WTC11 (cell line): ENCODE measurements around the gene OTOS. TPM values are rescaled to one million over a fixed set of nuclear protein-coding genes. Genes with fewer than 3 reads are reported as not detected.

Source experiments
- ATF3 ChIP-seq: sonication (generic); formaldehyde crosslinking; conservative IDR thresholded peaks from 2 replicates; pipeline ENCODE4 v1.8.1; 2022; ENCODE audit warnings: mild to moderate bottlenecking, missing genetic modification reagents
- CTCF ChIP-seq: fragments of 200-600 bp; IDR thresholded peaks from 2 replicates; pipeline ENCODE4 v1.8.0; 2022; ENCODE audit warnings: antibody characterized with exemption
- E2F4 ChIP-seq: sonication (generic); formaldehyde crosslinking; IDR thresholded peaks from 2 replicates; pipeline ENCODE4 v1.8.1; 2022; ENCODE audit warnings: low read depth, mild to moderate bottlenecking, moderate library complexity, missing genetic modification reagents, borderline replicate concordance
- ETV6 ChIP-seq: sonication (generic); formaldehyde crosslinking; IDR thresholded peaks from 2 replicates; pipeline ENCODE4 v1.8.1; 2022; ENCODE audit warnings: mild to moderate bottlenecking, missing genetic modification reagents
- GABPB1 ChIP-seq: sonication (generic); formaldehyde crosslinking; IDR thresholded peaks from 2 replicates; pipeline ENCODE4 v1.8.1; 2023; ENCODE audit warnings: mild to moderate bottlenecking, missing genetic modification reagents
- GTF2I ChIP-seq: fragments of 250-450 bp; sonication (Bioruptor Pico); conservative IDR thresholded peaks from 2 replicates; pipeline ENCODE4 v1.4.0; 2021; ENCODE audit warnings: mild to moderate bottlenecking
- HMGA2 ChIP-seq: fragments of 250-450 bp; sonication (Bioruptor Pico); IDR thresholded peaks from 2 replicates; pipeline ENCODE4 v1.4.0; 2021; ENCODE audit warnings: mild to moderate bottlenecking, moderate library complexity
- HMGXB4 ChIP-seq: sonication (generic); formaldehyde crosslinking; IDR thresholded peaks from 2 replicates; pipeline ENCODE4 v1.8.1; 2023; ENCODE audit warnings: mild to moderate bottlenecking, moderate library complexity, missing genetic modification reagents
- KAT7 ChIP-seq: sonication (generic); formaldehyde crosslinking; IDR thresholded peaks from 2 replicates; pipeline ENCODE4 v1.8.1; 2023; ENCODE audit warnings: missing genetic modification reagents, mild to moderate bottlenecking, borderline replicate concordance
- SMAD3 ChIP-seq: sonication (generic); formaldehyde crosslinking; IDR thresholded peaks from 2 replicates; pipeline ENCODE4 v1.8.0; 2022; ENCODE audit warnings: missing genetic modification reagents, mild to moderate bottlenecking, borderline replicate concordance
- STAT6 ChIP-seq: sonication (generic); formaldehyde crosslinking; conservative IDR thresholded peaks from 2 replicates; pipeline ENCODE4 v1.8.1; 2023; ENCODE audit warnings: mild to moderate bottlenecking, low read depth, missing genetic modification reagents, moderate library complexity
- TEAD4 ChIP-seq: sonication (generic); formaldehyde crosslinking; IDR thresholded peaks from 2 replicates; pipeline ENCODE4 v1.8.0; 2022; ENCODE audit warnings: mild to moderate bottlenecking, missing genetic modification reagents
- total RNA-seq: library from RNA; stranded (reverse); gene quantifications from 3 replicates; pipeline ENCODE4 v1.2.3, GENCODE V29; 2021
- TF ChIP-seq, protein P1 (sequence below): sonication (generic); formaldehyde crosslinking; IDR thresholded peaks from 2 replicates; pipeline ENCODE4 v1.8.1; 2023; ENCODE audit warnings: mild to moderate bottlenecking, missing genetic modification reagents, borderline replicate concordance
- TF ChIP-seq, protein P2 (sequence below): sonication (generic); formaldehyde crosslinking; IDR thresholded peaks from 2 replicates; pipeline ENCODE4 v1.8.1; 2023; ENCODE audit warnings: mild to moderate bottlenecking, missing genetic modification reagents, moderate library complexity
- TF ChIP-seq, protein P3 (sequence below): fragments of 250-450 bp; sonication (Bioruptor Pico); conservative IDR thresholded peaks from 2 replicates; pipeline ENCODE4 v1.9.0; 2021; ENCODE audit warnings: mild to moderate bottlenecking
- TF ChIP-seq, protein P4 (sequence below): sonication (generic); formaldehyde crosslinking; IDR thresholded peaks from 2 replicates; pipeline ENCODE4 v1.8.1; 2022; ENCODE audit warnings: mild to moderate bottlenecking, missing genetic modification reagents, moderate library complexity, borderline replicate concordance

The OTOS gene
- total RNA-seq, 1 experiment from 2014 or later: not detected

GRCh38 chr2:240146141-240146561 lies 5.7 kb upstream of the OTOS start (continued):
- TF ChIP-seq, protein P1, sequence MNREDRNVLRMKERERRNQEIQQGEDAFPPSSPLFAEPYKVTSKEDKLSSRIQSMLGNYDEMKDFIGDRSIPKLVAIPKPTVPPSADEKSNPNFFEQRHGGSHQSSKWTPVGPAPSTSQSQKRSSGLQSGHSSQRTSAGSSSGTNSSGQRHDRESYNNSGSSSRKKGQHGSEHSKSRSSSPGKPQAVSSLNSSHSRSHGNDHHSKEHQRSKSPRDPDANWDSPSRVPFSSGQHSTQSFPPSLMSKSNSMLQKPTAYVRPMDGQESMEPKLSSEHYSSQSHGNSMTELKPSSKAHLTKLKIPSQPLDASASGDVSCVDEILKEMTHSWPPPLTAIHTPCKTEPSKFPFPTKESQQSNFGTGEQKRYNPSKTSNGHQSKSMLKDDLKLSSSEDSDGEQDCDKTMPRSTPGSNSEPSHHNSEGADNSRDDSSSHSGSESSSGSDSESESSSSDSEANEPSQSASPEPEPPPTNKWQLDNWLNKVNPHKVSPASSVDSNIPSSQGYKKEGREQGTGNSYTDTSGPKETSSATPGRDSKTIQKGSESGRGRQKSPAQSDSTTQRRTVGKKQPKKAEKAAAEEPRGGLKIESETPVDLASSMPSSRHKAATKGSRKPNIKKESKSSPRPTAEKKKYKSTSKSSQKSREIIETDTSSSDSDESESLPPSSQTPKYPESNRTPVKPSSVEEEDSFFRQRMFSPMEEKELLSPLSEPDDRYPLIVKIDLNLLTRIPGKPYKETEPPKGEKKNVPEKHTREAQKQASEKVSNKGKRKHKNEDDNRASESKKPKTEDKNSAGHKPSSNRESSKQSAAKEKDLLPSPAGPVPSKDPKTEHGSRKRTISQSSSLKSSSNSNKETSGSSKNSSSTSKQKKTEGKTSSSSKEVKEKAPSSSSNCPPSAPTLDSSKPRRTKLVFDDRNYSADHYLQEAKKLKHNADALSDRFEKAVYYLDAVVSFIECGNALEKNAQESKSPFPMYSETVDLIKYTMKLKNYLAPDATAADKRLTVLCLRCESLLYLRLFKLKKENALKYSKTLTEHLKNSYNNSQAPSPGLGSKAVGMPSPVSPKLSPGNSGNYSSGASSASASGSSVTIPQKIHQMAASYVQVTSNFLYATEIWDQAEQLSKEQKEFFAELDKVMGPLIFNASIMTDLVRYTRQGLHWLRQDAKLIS (CRISPR knock-in tag): no peak
- no peak for TF ChIP-seq ATF3
- no peak for TF ChIP-seq GTF2I (CRISPR knock-in tag)
- TF ChIP-seq HMGXB4: no peak
- TF ChIP-seq, protein P2, sequence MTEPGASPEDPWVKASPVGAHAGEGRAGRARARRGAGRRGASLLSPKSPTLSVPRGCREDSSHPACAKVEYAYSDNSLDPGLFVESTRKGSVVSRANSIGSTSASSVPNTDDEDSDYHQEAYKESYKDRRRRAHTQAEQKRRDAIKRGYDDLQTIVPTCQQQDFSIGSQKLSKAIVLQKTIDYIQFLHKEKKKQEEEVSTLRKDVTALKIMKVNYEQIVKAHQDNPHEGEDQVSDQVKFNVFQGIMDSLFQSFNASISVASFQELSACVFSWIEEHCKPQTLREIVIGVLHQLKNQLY: no peak
- no peak for TF ChIP-seq SMAD3 (CRISPR knock-in tag)
- no peak for TF ChIP-seq STAT6 (CRISPR knock-in tag)
- no peak for TF ChIP-seq E2F4 (CRISPR knock-in tag)
- TF ChIP-seq TEAD4: no peak
- TF ChIP-seq, protein P3, sequence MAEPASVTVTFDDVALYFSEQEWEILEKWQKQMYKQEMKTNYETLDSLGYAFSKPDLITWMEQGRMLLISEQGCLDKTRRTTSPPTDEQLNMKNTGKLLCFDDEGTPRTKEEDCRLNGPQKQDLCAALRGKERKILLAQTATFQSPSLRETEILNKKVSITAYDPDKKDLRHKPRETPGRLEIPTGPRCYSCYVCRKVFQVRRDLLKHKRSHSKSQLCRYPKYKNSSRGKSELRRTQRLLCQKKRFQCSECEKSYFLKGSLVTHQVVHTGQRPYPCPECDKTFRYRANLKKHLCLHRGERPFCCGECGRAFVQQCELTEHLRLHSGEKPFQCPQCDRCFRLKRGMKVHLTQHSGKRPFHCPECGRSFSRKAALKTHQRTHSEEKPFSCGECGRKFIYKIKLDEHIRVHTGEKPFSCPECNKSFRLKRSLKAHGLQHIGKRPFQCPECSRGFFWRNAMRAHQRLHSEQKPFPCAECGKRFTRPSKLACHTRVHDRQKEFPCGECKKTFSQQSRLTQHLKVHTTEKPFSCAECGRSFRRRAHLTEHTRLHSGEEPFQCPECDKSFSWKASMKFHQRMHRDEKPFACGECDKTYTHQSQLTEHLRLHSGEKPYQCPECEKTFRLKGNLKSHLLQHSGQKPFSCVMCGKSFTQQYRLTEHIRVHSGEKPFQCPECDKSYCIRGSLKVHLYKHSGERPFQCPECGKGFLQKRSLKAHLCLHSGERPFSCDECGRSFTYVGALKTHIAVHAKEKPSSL (CRISPR knock-in tag): no peak
- TF ChIP-seq CTCF: no peak
- TF ChIP-seq ETV6 (CRISPR knock-in tag): no peak
- no peak for TF ChIP-seq HMGA2 (CRISPR knock-in tag)
- no peak for TF ChIP-seq KAT7 (CRISPR knock-in tag)
- TF ChIP-seq, protein P4, sequence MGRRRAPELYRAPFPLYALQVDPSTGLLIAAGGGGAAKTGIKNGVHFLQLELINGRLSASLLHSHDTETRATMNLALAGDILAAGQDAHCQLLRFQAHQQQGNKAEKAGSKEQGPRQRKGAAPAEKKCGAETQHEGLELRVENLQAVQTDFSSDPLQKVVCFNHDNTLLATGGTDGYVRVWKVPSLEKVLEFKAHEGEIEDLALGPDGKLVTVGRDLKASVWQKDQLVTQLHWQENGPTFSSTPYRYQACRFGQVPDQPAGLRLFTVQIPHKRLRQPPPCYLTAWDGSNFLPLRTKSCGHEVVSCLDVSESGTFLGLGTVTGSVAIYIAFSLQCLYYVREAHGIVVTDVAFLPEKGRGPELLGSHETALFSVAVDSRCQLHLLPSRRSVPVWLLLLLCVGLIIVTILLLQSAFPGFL: no peak
- TF ChIP-seq GABPB1 (CRISPR knock-in tag): no peak
